ENCODE measurements around the gene DCLK2. TPM values are rescaled to one million over a fixed set of nuclear protein-coding genes. Genes with fewer than 3 reads are reported as not detected.

DCLK2 gene
- total and polyA plus RNA-seq, 2 donors (not counting 1 experiment from before 2014, with no cell fraction given), result 0.91 to 3.3 TPM

- Histone ChIP-seq H3K36me3 (replicated peaks in 1 of 2; ENCODE audit: control extremely low read depth in 1 of 2, control insufficient read depth in 1 of 2, extremely low read depth in 1 of 2, insufficient read depth in 2 of 2, low read length in 1 of 2) (no peaks in the 10 kb centered on the region), H3K9me3 (ENCODE audit: control extremely low read depth in 1 of 3, control insufficient read depth in 2 of 3, insufficient read depth in 1 of 3, low read length in 2 of 3) (no peaks in the 10 kb centered on the region), H3K79me2 (ENCODE audit: control insufficient read depth, insufficient read depth, low read length) (no peaks in the 10 kb centered on the region), H3K4me3 (ENCODE audit: control extremely low read depth in 1 of 5, extremely low read depth in 1 of 5, insufficient read depth in 1 of 5, low read depth in 2 of 5, low read length in 4 of 5) (no peak overlapping the region), H4K20me1 (ENCODE audit: control insufficient read depth, insufficient read depth, low read length, poor library complexity, severe bottlenecking) (no peaks in the 10 kb centered on the region), H3K27me3 (replicated peaks in 1 of 4; ENCODE audit: control extremely low read depth in 1 of 4, control insufficient read depth in 3 of 4, insufficient read depth in 4 of 4, low read length in 3 of 4) (no peaks in the 10 kb centered on the region), H3K4me2 (replicated peaks; ENCODE audit: low read depth, low read length, poor library complexity, severe bottlenecking) (no peak overlapping the region), H3K4me1 (ENCODE audit: control insufficient read depth in 2 of 2, insufficient read depth in 2 of 2, low read length in 2 of 2) (no peaks in the 10 kb centered on the region), H3K9ac (ENCODE audit: low read length) (no peak overlapping the region), H2AFZ (ENCODE audit: insufficient read depth, low read depth, low read length, poor library complexity, severe bottlenecking) (no peak overlapping the region), H3K27ac (ENCODE audit: low read length in 2 of 2) (no peak overlapping the region)
- Mint-ChIP-seq H3K4me3 (no peak overlapping the region), H3K27me3 (no peaks in the 10 kb centered on the region), H3K9me3 (ENCODE audit: insufficient read depth) (no peaks in the 10 kb centered on the region), H3K27ac (no peak overlapping the region), H3K4me1 (no peaks in the 10 kb centered on the region)
- 69% methylated on average over 2 of the region's 6 CpGs for WGBS (ENCODE audit: insufficient coverage)
- peak; percentile 85 for TF ChIP-seq CTCF (IDR thresholded peaks at IDR 0.05)
- TF ChIP-seq EZH2 (IDR thresholded peaks at IDR 0.05; ENCODE audit: borderline replicate concordance, insufficient read depth, low read depth, low read length, poor library complexity, severe bottlenecking), result no peak
- DNase-seq, result peak; percentile 45
- ChIA-PET POLR2A (no interaction called here), CTCF (interaction anchor here (0.6 to 4.7 kb wide), 21 partner anchors 9 to 854 kb away, joined by 3 to 45 read pairs (median 4); no protein-coding TSS in a partner anchor)
- ATAC-seq (ENCODE audit: low read depth), result no peak
- intact Hi-C loops (cut with micrococcal nuclease), result loop anchor here (1.0 to 2.0 kb wide), 3 partner anchors 232 to 262 kb away; no protein-coding TSS in a partner anchor
Observed at GRCh38 chr4:150242820-150243458, 164.7 kb downstream of the DCLK2 start.

- no peaks in the 10 kb centered on the region for H3K27me3 Mint-ChIP-seq
- H3K27ac Mint-ChIP-seq, result no peak overlapping the region
- Histone ChIP-seq H3K36me3 (replicated peaks in 1 of 2; ENCODE audit: control extremely low read depth in 1 of 2, control insufficient read depth in 1 of 2, extremely low read depth in 1 of 2, insufficient read depth in 2 of 2, low read length in 1 of 2) (no peaks in the 10 kb centered on the region), H3K4me1 (ENCODE audit: control insufficient read depth in 2 of 2, insufficient read depth in 2 of 2, low read length in 2 of 2) (no peaks in the 10 kb centered on the region), H2AFZ (ENCODE audit: insufficient read depth, low read depth, low read length, poor library complexity, severe bottlenecking) (no peak overlapping the region), H3K27ac (ENCODE audit: low read length in 2 of 2) (no peak overlapping the region), H3K79me2 (ENCODE audit: control insufficient read depth, insufficient read depth, low read length) (no peaks in the 10 kb centered on the region), H4K20me1 (ENCODE audit: control insufficient read depth, insufficient read depth, low read length, poor library complexity, severe bottlenecking) (no peaks in the 10 kb centered on the region), H3K9ac (ENCODE audit: low read length) (no peak overlapping the region), H3K4me3 (ENCODE audit: control extremely low read depth in 1 of 5, extremely low read depth in 1 of 5, insufficient read depth in 1 of 5, low read depth in 2 of 5, low read length in 4 of 5) (no peak overlapping the region), H3K9me3 (ENCODE audit: control extremely low read depth in 1 of 3, control insufficient read depth in 2 of 3, insufficient read depth in 1 of 3, low read length in 2 of 3) (no peaks in the 10 kb centered on the region), H3K27me3 (replicated peaks in 1 of 4; ENCODE audit: control extremely low read depth in 1 of 4, control insufficient read depth in 3 of 4, insufficient read depth in 4 of 4, low read length in 3 of 4) (no peaks in the 10 kb centered on the region), H3K4me2 (replicated peaks; ENCODE audit: low read depth, low read length, poor library complexity, severe bottlenecking) (no peak overlapping the region)
- no peaks in the 10 kb centered on the region for H3K4me1 Mint-ChIP-seq
- TF ChIP-seq EZH2 (IDR thresholded peaks at IDR 0.05; ENCODE audit: borderline replicate concordance, insufficient read depth, low read depth, low read length, poor library complexity, severe bottlenecking) (no peak), CTCF (IDR thresholded peaks at IDR 0.05) (no peak)
- CTCF ChIA-PET, result interaction anchor here (0.7 to 4.7 kb wide), 10 partner anchors 8 to 262 kb away, joined by 3 to 45 read pairs (median 4); no protein-coding TSS in a partner anchor
- ATAC-seq (ENCODE audit: low read depth) (no peak), DNase-seq (no peak)
- H3K4me3 Mint-ChIP-seq, result no peak overlapping the region
- no peaks in the 10 kb centered on the region for H3K9me3 Mint-ChIP-seq (ENCODE audit: insufficient read depth)
- 50% methylated on average over 1 of the region's 2 CpGs for WGBS (ENCODE audit: insufficient coverage)
- POLR2A ChIA-PET, result no interaction called here
- intact Hi-C loops (cut with micrococcal nuclease), result loop anchor here (1.0 to 2.0 kb wide), 3 partner anchors 233 to 263 kb away; no protein-coding TSS in a partner anchor
Observed at GRCh38 chr4:150243932-150244331, 165.7 kb downstream of the DCLK2 start.
